GM18907 (cell line): ENCODE results near the gene PXT1.

Source experiments
- ATAC-seq: cut with Tn5 transposase; IDR thresholded peaks from one replicate; pipeline ENCODE4 v1.9.1; 2021; ENCODE audit warnings: mild to moderate bottlenecking, moderate library complexity; ENCODE audit not compliant: unreplicated experiment

PXT1 gene

DNA sequence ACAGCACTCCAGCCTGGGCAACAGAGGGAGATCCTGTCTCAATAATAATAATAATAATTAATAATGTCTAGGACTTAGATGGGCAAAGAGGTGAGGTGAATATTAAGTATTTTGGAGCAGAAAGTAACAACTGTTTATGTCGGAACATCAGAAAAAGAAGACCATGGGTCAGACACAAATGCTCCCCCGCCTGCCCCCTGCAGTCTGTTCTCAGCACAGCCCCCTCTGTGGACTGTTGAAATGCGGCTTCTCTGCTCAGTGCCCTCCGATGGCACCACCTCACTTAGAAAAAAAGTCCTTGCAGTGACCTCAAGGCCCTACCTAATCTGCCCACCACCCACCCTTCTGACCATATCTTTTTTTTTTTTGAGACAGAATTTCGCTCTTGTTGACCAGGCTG lies 50.0 kb downstream of the PXT1 start:
- no peak for ATAC-seq

DNA sequence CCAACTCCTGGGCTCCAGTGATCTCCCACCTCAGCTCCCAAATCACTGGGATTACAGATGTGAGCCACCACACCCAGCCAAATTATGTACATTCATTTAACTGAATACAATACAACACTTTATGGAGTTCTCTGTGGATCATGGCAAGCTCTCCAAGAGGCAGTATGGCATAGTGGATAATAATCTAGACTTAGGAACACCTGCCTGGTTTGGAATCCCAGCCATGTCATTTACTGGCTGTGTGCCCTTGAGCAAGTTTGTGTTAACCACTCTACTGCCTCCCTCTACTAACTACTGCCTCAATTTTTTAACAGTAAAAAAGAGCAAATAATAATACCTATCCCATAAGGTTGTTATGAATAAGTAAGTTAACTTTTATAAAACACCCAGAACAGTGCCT lies 53.3 kb downstream of the PXT1 start:
- ATAC-seq, result no peak

DNA sequence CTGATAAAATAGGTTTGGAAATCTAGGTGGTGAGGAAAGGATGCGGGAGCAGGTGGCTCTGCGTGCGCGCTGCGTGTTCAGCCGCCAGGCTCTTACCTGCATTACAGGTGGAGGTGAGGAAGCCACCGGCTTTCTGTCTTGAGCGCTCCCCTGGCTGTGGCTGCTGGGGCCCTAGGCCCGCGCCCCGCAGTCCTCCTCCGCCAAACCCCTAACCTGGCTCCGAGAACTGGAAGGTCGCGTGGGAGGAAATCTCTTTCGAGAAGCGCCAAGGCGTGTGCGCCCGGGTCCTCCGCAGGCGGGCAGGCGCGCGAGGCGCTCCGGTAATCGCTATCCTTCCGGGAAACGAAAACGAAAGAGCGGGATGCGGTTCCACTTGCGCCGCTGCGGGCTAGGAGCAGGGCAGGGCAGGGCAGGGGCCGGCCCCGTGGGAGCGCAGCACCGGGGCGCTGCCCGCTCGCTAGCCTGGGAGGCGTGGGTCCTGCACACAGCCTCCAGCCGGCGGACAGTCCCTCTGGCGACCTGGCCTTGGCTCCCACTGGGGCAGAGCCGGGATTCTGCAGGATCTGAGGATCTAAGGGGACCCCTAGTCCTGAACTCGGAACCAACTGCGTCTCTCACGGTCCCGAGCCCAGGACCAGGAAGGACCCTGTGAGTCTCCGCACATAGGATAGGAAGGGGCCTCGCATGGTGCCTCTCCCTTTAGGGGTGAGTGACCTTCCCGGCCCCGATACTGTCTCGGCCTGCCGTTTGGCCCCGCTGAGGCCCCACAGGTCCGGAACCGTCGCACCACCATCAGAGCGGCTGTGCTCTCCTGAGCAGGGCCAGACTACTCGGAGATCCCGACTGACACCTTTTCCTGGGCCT lies 55.0 kb downstream of the PXT1 start, which contains the start of gene ETV7:
ETV7 (minus strand) TSS at position 230 of the 864 bp plus-strand sequence; CDS start at position 102, 128 bp downstream.
- ATAC-seq, result no peak

DNA sequence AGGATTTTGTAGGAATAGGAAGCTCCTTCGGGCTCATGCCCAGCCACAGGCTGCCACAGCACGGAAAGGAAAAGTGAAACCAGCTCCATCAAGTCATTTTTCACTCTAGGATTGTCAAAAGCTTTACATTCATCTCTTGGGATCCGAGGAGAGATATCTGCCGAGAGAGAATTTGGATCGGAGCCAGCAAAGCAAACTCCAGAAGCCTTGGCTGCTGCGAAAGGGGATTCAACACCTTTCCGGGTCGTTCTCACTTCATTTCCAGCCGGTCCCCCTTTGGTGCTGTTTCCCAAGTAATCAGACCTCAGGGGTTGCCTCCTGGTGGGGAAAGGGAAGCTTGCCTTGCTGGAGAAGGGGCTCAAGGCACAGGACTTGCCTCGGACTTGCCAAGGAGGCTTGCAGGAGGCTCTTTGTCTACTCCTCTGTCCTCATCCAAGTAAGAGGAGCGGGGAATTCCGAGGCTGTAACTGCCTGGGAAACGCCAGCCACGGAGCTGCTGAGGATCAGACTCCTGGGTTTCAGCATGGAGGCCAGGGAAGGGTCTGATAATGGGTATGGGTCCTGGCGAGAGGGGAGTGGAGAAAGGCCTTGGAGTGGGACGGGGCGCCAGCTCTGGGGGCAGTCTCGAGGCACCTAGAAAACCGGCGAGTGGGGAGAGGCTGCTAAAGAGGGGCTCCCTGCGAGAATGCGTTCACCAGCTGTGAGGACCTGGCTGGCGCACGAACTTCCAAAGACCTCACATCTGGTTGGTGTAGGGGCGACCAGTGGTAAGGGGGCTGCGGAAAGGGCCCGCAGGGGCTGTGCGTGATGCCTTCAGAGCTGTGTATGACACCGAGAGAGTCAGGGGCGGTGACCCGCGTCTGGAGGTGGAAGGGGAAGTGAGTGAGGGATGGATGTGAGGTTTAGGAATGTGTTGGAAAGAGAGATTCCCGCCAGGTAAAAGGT lies 55.9 kb downstream of the PXT1 start:
- ATAC-seq, result no peak

- no peak for ATAC-seq
These were observed 58.6 kb downstream of the PXT1 start for GRCh38 chr6:36384095-36384494.

- ATAC-seq, result no peak
These were observed 59.0 kb downstream of the PXT1 start for GRCh38 chr6:36383606-36384005.

GRCh38 chr6:36382976-36383375 lies 59.7 kb downstream of the PXT1 start:
- ATAC-seq, result no peak

DNA sequence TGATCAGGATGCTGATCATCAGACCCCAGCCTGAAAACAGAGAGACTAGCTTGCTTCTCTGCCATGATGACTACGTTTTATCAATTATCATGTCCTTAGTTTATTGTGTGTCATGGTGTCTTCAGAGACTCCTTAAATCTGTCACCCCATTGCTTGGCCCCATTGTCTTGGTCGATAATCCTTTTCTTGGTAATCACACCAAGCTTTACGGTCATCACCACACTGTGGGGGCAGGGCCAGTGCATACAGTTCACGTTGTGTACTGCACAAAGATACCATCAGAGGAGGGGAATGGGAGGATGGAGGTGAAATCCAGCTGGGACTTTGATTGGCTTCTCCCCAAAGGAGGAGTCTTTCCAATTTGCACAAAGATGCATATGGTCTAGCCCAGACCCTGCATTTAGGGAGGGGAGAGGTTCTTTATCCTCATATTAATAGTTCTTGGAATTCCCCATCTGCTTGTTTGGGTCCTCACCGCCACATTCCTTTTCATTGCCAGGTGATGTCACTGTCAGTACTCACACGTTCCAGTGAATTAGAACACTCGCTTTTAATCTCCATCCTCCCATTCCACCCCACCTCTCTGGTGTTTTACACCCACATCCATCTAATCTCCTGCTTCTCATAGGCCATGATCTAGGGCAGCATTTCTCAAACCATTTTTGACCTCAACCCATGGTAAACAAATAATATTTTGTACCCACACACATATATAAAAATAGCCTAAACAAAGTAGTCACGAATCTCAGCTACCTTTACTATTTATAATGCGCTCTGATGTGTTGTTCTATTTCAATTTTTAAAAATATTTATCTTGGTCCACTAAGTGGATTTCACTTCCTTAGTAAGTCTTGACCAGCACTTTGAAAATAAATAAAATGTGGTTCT lies 60.9 kb downstream of the PXT1 start:
- ATAC-seq, result no peak

DNA sequence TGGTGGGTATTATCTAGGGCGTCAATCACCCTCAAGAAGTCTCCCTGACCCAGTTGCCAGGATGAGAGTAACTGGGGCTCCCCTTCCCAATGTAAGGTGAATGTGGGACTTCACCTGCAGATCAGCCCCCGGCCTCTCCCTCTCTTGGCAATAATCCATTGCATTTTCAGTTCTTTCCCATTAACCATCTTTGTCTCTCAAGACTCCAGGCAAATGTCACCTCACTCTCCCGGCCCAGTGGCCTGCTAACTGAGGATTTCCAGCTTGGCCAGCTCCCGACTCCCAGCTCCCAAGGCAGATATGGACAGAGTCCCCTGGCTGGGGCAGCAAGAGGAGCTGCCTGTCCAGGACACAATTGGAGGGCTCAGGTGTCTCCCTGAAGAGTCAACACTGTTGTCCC lies 62.5 kb downstream of the PXT1 start:
- ATAC-seq, result no peak

DNA sequence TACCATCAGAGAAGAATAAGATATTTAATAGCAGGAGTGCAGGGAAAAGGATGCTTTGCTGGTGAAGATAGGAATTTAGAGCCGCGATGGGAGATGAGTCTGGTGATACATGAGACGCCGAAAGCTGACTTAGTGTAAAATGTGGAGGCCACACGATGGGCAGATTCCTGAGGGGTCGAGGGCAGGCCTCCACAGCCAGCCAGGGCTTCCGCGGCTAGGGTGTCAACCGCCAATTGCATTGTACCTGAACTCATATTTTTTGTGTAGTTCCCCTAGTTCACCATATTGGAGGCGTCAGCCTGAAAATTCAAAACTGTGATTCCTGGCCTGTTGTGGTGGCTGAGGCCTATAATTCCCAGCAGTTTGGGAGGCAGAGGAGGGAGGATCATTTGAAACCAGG lies 63.7 kb downstream of the PXT1 start:
- ATAC-seq, result no peak

GRCh38 chr6:36378243-36378920 lies 64.3 kb downstream of the PXT1 start:
- no peak for ATAC-seq

GRCh38 chr6:36377594-36377993 lies 65.1 kb downstream of the PXT1 start:
- ATAC-seq, result no peak

- no peak for ATAC-seq
These were observed 65.9 kb downstream of the PXT1 start for GRCh38 chr6:36376742-36377141.

DNA sequence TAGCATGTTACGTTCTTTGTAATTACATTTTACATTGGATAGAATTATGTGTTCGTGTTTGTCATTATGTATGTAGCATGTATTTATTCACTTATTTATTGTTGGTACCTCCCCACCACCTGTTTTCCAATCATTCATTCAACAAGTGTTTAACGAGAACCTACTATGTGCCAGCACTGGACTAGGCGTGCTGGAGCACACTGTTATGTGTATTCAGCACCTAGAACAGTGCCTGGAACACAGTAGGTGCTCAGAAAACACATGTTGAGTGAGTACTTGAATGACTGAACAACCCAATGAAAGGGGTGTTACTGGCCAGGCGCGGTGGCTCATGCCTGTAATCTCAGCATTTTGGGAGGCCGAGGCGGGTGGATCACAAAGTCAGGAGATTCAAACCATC lies 66.5 kb downstream of the PXT1 start:
- no peak for ATAC-seq

DNA sequence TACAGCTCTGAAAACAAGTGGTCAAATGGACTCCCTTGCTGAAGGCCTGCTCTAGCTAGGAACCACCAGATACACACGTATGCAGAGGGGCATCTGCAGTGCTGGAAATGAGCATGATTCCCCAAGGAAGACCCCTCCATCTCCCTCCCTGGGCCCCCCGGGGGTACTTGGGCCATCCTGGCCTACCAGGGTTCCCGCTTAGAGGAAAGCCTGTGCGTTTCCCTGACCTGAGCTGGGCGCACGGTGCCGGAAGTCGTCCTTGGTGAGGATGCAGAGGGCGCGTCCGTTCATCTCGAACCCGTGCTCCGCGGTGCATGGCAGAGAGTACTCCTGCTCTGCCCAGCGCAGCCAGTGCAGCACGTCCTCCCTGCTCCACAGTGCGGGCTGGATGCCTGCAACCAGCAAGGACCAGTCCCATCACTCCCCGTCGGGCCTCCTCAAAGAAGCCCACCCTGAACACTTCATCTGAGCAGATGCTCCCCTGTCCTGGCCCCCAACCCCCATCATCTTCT lies 67.0 kb downstream of the PXT1 start:
- no peak for ATAC-seq

GRCh38 chr6:36374972-36375371 lies 67.7 kb downstream of the PXT1 start:
- ATAC-seq, result no peak

DNA sequence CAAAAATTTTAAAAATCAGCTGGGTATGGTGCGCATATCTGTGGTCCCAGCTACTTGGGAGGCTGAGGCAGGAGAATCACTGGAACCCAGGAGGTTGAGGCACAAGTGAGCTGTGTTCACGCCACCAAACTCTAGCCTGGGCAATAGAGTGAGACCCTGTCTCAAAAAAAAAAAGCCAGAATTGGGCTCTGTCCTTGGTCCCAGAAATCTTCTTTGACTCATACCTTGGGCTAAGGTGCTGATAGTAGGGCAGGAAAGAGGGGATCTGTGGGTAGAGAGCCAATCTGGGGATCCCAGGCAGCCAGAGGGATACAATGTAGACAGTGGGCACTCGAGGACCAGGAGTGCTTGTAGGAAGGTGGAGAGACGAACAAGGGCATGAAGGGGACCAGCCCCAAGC lies 68.5 kb downstream of the PXT1 start:
- no peak for ATAC-seq

DNA sequence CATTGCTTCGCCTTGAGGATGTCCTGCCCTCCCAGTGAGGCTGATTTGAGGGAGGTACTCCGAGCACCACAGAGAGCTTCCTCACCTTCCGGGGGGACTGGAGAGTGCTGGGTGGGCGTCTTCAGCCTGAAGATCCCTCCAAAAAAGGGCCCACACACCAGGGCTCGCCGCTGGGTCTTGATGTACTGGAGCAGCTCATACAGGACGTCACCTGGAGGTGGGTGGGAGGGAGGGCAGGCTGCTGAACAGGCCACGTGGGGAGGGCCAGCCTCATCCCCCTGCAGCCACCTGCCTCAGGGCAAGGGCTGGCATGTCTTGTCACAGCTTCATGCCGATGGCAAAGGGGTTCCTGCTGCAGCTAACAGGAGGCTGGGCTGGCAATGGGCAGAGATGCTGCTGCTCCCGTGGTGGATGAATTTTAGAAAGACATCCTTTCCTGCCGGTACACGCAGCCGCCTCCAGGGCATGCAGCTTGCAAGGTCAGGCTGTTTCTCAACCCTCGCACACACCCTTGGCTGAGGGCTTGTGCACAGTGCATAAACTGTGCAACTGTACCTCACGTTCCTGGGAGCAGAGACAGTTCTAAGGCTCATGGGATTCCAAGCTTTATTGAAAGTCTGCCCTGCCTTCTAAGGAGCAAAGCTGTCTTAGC lies 69.2 kb downstream of the PXT1 start:
- no peak for ATAC-seq

- ATAC-seq, result no peak
These were observed 70.6 kb downstream of the PXT1 start for GRCh38 chr6:36372088-36372487.
